Neural progenitor cell (in vitro differentiated cells): ENCODE measurements around the gene S1PR5. TPM values are rescaled to one million over a fixed set of nuclear protein-coding genes. Genes with fewer than 3 reads are reported as not detected.
A peak's percentile ranks its signal among the peaks of the same experiment; 100 is the strongest.
"Not testable (repeated sequence)": the region's sequence is repeated elsewhere in the genome, so short reads cannot be mapped to it uniquely, and the experiment has no call there.

Experiments used
- DNase-seq: peaks from one replicate; pipeline ENCODE4 v3.0.0-alpha.2; 2016; ENCODE audit warnings: low spot score
- H2AFZ ChIP-seq: fragments of 200-600 bp; sonication (generic); replicated peaks from 2 replicates; pipeline ENCODE4 v1.6.1; 2016; ENCODE audit warnings: antibody characterized with exemption
- H3F3A ChIP-seq: fragments of 200-600 bp; sonication (generic); 2 replicates; pipeline ENCODE4 v1.6.1; 2016; ENCODE audit warnings: antibody characterized with exemption, low read depth
- H3K27ac ChIP-seq: fragments of 200-600 bp; sonication (generic); 2 replicates; pipeline ENCODE4 v1.5.1; 2016; ENCODE audit warnings: mild to moderate bottlenecking
- H3K27me3 ChIP-seq: fragments of 200-600 bp; sonication (generic); 2 replicates; pipeline ENCODE4 v1.6.1; 2016; ENCODE audit warnings: mild to moderate bottlenecking, moderate library complexity
- H3K36me3 ChIP-seq: fragments of 200-600 bp; sonication (generic); 2 replicates; pipeline ENCODE4 v1.5.1; 2016
- H3K4me1 ChIP-seq: fragments of 200-600 bp; sonication (generic); 2 replicates; pipeline ENCODE4 v1.6.1; 2016; ENCODE audit warnings: mixed run types
- H3K4me2 ChIP-seq: fragments of 200-600 bp; sonication (generic); 2 replicates; pipeline ENCODE4 v1.6.1; 2016
- H3K4me3 ChIP-seq: fragments of 200-600 bp; sonication (generic); 2 replicates; pipeline ENCODE4 v1.5.1; 2016
- H3K79me2 ChIP-seq: fragments of 200-600 bp; sonication (generic); 2 replicates; pipeline ENCODE4 v1.6.1; 2016; ENCODE audit warnings: low read depth
- H3K9ac ChIP-seq: fragments of 200-600 bp; sonication (generic); 2 replicates; pipeline ENCODE4 v1.6.1; 2016
- H3K9me3 ChIP-seq: fragments of 200-600 bp; sonication (generic); 2 replicates; pipeline ENCODE4 v1.5.1; 2016; ENCODE audit warnings: low read depth
- H4K20me1 ChIP-seq: fragments of 200-600 bp; sonication (generic); 2 replicates; pipeline ENCODE4 v1.6.1; 2016; ENCODE audit warnings: low read depth
- H3K27ac Mint-ChIP-seq: 3 replicates; pipeline ENCODE4 v1.8.0; 2021; ENCODE audit warnings: mixed read lengths
- H3K27me3 Mint-ChIP-seq: 2 replicates; pipeline ENCODE4 v1.8.0; 2022; ENCODE audit warnings: low read depth, mild to moderate bottlenecking, inconsistent platforms, moderate library complexity, mixed read lengths; ENCODE audit not compliant: insufficient read depth
- H3K36me3 Mint-ChIP-seq: 3 replicates; pipeline ENCODE4 v1.8.0; 2021; ENCODE audit warnings: mixed read lengths
- H3K4me1 Mint-ChIP-seq: 3 replicates; pipeline ENCODE4 v1.8.0; 2021; ENCODE audit warnings: mixed read lengths
- H3K4me3 Mint-ChIP-seq: 3 replicates; pipeline ENCODE4 v1.8.0; 2021; ENCODE audit warnings: mild to moderate bottlenecking, moderate library complexity, mixed read lengths
- H3K9me3 Mint-ChIP-seq: 3 replicates; pipeline ENCODE4 v1.8.0; 2020; ENCODE audit warnings: mixed read lengths
- EZH2 ChIP-seq: fragments of 200-600 bp; sonication (generic); IDR thresholded peaks from 2 replicates; pipeline ENCODE4 v1.6.1; 2017; ENCODE audit warnings: antibody characterized with exemption, mild to moderate bottlenecking, moderate library complexity
- EZH2phosphoT487 ChIP-seq: fragments of 200-600 bp; sonication (generic); IDR thresholded peaks from 2 replicates; pipeline ENCODE4 v1.6.1; 2017; ENCODE audit warnings: antibody characterized with exemption
- total RNA-seq: library from RNA; depleted of rRNA; stranded (reverse); fragments of >200 nt; gene quantifications from 2 replicates; pipeline ENCODE4 v1.2.3, GENCODE V29; 2015; ENCODE audit warnings: low replicate concordance
- TF ChIP-seq, protein P1 (sequence below): fragments of 200-600 bp; sonication (generic); IDR thresholded peaks from 2 replicates; pipeline ENCODE4 v1.5.1; 2017; ENCODE audit warnings: antibody characterized with exemption, mild to moderate bottlenecking

The S1PR5 gene
- total RNA-seq, 1 donor from 2014 or later: 0.15 TPM

DNA sequence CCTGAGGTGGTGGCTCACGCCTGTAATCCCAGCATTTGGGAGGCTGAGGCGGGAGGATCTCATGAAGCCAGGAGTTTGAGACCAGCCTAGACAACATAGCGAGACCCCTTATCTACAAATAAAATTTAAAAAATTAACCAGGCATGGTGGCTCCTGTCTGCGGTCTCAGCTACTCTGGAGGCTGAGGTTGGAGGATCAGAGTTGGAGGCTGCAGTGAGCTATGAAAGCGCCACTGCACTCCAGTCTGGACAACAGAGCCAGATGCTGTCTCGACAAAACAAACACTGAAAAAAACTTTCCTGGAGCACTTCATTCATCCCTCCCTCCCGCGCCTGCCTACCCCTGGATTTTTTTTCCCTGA is 25.8 kb upstream of the S1PR5 start:
- Histone ChIP-seq H3K79me2 (peaks cover 19% of the 10 kb centered on the region), H3K4me2 (peak overlapping the region; percentile 86), H3K9ac (no peak overlapping the region), H3K4me3 (peak overlapping the region; percentile 93), H3F3A (peaks cover 9% of the 10 kb centered on the region), H3K27ac (no peak overlapping the region), H3K36me3 (no peaks in the 10 kb centered on the region), H2AFZ (peak overlapping the region; percentile 93), H3K27me3 (no peaks in the 10 kb centered on the region), H4K20me1 (peaks cover 8% of the 10 kb centered on the region), H3K4me1 (no peaks in the 10 kb centered on the region), H3K9me3 (no peaks in the 10 kb centered on the region)
- peak; percentile 12 for DNase-seq
- TF ChIP-seq EZH2phosphoT487 (no peak), EZH2 (no peak)
- TF ChIP-seq, protein P1, sequence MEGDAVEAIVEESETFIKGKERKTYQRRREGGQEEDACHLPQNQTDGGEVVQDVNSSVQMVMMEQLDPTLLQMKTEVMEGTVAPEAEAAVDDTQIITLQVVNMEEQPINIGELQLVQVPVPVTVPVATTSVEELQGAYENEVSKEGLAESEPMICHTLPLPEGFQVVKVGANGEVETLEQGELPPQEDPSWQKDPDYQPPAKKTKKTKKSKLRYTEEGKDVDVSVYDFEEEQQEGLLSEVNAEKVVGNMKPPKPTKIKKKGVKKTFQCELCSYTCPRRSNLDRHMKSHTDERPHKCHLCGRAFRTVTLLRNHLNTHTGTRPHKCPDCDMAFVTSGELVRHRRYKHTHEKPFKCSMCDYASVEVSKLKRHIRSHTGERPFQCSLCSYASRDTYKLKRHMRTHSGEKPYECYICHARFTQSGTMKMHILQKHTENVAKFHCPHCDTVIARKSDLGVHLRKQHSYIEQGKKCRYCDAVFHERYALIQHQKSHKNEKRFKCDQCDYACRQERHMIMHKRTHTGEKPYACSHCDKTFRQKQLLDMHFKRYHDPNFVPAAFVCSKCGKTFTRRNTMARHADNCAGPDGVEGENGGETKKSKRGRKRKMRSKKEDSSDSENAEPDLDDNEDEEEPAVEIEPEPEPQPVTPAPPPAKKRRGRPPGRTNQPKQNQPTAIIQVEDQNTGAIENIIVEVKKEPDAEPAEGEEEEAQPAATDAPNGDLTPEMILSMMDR: no peak
- peaks cover 10% of the 10 kb centered on the region for H3K4me1 Mint-ChIP-seq
- H3K9me3 Mint-ChIP-seq: no peaks in the 10 kb centered on the region
- H3K36me3 Mint-ChIP-seq: no peaks in the 10 kb centered on the region
- H3K27me3 Mint-ChIP-seq: peaks cover 5% of the 10 kb centered on the region
- H3K4me3 Mint-ChIP-seq: peak overlapping the region; percentile 88
- peak overlapping the region; percentile 47 for H3K27ac Mint-ChIP-seq

DNA sequence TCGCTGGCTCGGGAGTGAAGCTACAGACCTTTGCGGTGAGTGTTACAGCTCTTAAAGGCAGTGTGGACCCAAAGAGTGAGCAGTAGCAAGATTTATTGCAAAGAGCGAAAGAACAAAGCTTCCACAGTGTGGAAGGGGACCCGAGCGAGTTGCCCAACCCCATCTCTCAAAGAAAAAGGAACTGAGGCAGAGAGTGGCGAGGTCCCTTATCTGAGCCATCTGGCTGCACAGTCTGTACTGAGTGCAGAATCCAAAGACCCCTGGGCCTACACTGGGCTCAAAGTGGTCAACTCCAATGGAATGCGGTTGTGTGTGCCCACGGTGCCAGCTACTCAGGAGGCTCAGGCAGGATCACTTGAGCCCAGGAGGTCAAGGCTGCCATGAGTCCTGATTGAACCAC is 21.8 kb upstream of the S1PR5 start:
- H3K36me3 ChIP-seq, H3K4me3 ChIP-seq, H3K27ac Mint-ChIP-seq, H3K79me2 ChIP-seq, H2AFZ ChIP-seq, H3K4me3 Mint-ChIP-seq, H3K9ac ChIP-seq, H3F3A ChIP-seq, H3K4me2 ChIP-seq, H4K20me1 ChIP-seq, DNase-seq, H3K27ac ChIP-seq, H3K27me3 ChIP-seq, H3K4me1 ChIP-seq, H3K9me3 ChIP-seq, H3K9me3 Mint-ChIP-seq, H3K4me1 Mint-ChIP-seq, H3K36me3 Mint-ChIP-seq: not testable (repeated sequence)
- peaks cover 13% of the 10 kb centered on the region for H3K27me3 Mint-ChIP-seq

DNA sequence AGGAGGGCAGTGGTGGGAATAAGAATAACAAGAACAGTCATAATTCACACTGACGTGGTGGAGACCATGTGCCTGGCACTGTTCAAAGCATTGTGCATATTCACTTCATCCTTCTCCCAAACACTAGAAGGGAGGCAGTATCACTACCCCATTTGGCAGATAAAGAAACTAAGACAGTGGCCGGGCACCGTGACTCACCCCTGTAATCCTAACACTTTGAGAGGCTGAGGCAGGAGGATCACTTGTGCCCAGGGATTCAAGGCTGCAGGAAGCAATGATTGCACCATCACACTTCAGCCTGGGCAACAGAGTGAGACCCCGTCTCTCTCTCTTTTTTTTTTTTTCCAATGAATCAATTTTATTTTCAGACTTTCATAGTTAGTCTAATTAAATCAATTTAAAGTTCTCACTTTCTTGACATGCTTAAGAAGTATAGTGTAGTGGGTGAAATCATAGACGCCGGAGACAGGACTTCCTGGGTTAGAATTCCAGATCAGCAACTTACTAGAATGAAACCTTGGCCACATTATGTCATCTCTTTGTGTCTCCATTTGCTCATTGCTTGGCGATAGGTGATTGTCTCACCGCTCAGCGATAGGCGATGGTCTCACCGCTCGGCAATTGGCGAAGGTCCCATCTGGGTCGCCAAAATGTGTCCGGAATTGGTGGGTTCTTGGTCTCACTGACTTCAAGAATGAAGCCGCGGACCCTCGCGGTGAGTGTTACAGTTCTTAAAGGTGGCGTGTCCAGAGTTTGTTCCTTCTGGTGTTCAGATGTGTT is 21.1 kb upstream of the S1PR5 start:
- Histone ChIP-seq H3K4me3 (no peak overlapping the region), H4K20me1 (no peaks in the 10 kb centered on the region), H3K4me2 (no peak overlapping the region), H3K79me2 (no peaks in the 10 kb centered on the region), H3K9me3 (no peaks in the 10 kb centered on the region), H3K36me3 (no peaks in the 10 kb centered on the region), H2AFZ (no peak overlapping the region), H3K27me3 (no peaks in the 10 kb centered on the region), H3K27ac (no peak overlapping the region), H3F3A (peaks cover 9% of the 10 kb centered on the region), H3K9ac (no peak overlapping the region), H3K4me1 (no peaks in the 10 kb centered on the region)
- Mint-ChIP-seq H3K27ac (no peak overlapping the region), H3K4me3 (no peak overlapping the region), H3K27me3 (peaks cover 12% of the 10 kb centered on the region), H3K4me1 (peaks cover 6% of the 10 kb centered on the region), H3K36me3 (no peaks in the 10 kb centered on the region), H3K9me3 (no peaks in the 10 kb centered on the region)
- TF ChIP-seq EZH2phosphoT487 (no peak), EZH2 (no peak)
- TF ChIP-seq, protein P1: no peak
- no peak for DNase-seq

DNA sequence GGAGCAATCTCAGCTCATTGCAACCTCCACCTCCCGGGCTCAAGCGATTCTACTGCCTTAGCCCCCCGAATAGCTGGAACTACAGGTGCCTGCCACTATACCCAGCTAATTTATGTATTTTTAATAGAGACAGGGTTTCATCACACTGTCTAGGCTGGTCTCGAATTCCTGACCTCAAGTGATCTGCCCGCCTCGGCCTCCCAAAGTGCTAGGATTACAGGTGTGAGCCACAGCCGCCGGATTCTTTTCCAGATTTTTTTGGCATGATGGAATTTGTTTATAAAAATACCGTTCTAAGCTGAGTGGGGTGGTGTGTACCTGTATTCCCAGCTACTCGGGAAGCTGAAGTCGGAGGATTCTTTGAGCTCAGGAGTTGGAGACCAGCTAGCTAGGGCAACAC is 20.4 kb upstream of the S1PR5 start:
- Mint-ChIP-seq H3K27me3 (peaks cover 7% of the 10 kb centered on the region), H3K36me3 (no peaks in the 10 kb centered on the region), H3K27ac (no peak overlapping the region), H3K4me3 (no peak overlapping the region), H3K9me3 (no peaks in the 10 kb centered on the region), H3K4me1 (peaks cover 2% of the 10 kb centered on the region)
- no peaks in the 10 kb centered on the region for H3K27me3 ChIP-seq
- no peaks in the 10 kb centered on the region for H3K36me3 ChIP-seq
- TF ChIP-seq, protein P1: no peak
- TF ChIP-seq EZH2phosphoT487: no peak
- TF ChIP-seq EZH2: no peak
- H3K79me2 ChIP-seq: no peaks in the 10 kb centered on the region
- no peak overlapping the region for H3K9ac ChIP-seq
- no peak overlapping the region for H2AFZ ChIP-seq
- no peak overlapping the region for H3K4me3 ChIP-seq
- H3K9me3 ChIP-seq: no peaks in the 10 kb centered on the region
- peaks cover 4% of the 10 kb centered on the region for H3F3A ChIP-seq
- H3K27ac ChIP-seq: no peak overlapping the region
- H3K4me1 ChIP-seq: no peaks in the 10 kb centered on the region
- H4K20me1 ChIP-seq: no peaks in the 10 kb centered on the region
- DNase-seq: no peak
- no peak overlapping the region for H3K4me2 ChIP-seq
